NB4 (cell line): Measurements from ENCODE around the gene INF2.
"Not testable (repeated sequence)": the region's sequence is repeated elsewhere in the genome, so short reads cannot be mapped to it uniquely, and the experiment has no call there.

Experiments used
- MYC ChIP-seq: IDR thresholded peaks from 2 replicates; pipeline ENCODE4 v1.6.1; 2011; ENCODE audit warnings: low read depth, low read length
- POLR2A ChIP-seq: IDR thresholded peaks from 2 replicates; pipeline ENCODE4 v1.6.1; 2011; ENCODE audit warnings: mild to moderate bottlenecking; ENCODE audit not compliant: insufficient read length; ENCODE audit errors: extremely low read depth
- TF ChIP-seq, protein P1 (sequence below): IDR thresholded peaks from one replicate; pipeline ENCODE4 v1.5.1; 2012; ENCODE audit warnings: low read depth, low read length

GRCh38 chr14:104666523-104666895 is 22.9 kb upstream of the INF2 start:
- TF ChIP-seq, protein P1, sequence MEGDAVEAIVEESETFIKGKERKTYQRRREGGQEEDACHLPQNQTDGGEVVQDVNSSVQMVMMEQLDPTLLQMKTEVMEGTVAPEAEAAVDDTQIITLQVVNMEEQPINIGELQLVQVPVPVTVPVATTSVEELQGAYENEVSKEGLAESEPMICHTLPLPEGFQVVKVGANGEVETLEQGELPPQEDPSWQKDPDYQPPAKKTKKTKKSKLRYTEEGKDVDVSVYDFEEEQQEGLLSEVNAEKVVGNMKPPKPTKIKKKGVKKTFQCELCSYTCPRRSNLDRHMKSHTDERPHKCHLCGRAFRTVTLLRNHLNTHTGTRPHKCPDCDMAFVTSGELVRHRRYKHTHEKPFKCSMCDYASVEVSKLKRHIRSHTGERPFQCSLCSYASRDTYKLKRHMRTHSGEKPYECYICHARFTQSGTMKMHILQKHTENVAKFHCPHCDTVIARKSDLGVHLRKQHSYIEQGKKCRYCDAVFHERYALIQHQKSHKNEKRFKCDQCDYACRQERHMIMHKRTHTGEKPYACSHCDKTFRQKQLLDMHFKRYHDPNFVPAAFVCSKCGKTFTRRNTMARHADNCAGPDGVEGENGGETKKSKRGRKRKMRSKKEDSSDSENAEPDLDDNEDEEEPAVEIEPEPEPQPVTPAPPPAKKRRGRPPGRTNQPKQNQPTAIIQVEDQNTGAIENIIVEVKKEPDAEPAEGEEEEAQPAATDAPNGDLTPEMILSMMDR, result not testable (repeated sequence)
- not testable (repeated sequence) for TF ChIP-seq POLR2A, MYC
